ENCODE measurements around the gene DAPK2.

The DAPK2 gene

DNA sequence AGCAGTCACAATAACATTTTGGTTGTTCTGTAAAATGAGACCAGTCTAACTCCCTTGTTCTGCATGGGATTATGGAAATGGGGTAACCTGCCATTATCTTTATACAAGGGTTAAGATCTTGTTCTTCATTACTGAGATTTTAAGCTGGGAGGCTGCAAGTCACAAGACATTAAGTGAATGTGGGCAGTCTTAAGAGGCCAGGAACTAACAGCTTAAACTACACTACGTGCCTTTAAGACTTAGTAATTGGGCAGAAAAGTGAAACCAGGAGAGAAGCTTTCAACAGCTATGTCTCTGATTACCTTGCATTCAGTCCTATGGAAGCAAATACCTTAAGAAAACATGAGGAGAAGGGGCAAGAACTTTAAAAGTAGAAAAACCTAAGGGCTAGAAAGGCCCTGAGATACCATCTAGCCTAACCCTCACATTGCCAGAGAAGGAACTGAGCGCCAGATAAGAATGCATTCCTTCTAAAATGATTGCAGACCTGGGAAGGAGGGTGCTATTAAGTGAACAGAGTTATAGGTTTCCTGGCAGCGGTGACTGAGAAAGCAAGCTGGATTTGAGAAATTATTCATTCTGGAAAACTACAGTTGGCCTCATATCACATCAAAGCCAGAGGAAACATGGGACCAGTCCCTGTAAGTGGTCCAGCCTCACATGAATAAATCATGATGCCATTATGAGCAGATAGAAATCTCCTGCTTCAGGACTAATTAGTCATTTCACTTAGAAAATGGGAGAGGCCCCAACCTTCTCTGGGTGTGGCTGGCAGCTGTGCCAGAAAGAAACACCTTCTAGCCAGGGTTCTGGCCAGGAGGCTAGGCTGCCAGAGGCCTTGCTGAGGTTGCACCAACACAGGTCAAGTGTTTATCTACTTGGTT, 32.9 kb downstream of the DAPK2 start:
- Mint-ChIP-seq H3K4me1 (peaks cover 21% of the 10 kb centered on the region), H3K9me3 (no peaks in the 10 kb centered on the region), H3K4me3 (no peak overlapping the region), H3K36me3 (ENCODE audit: low read depth) (no peaks in the 10 kb centered on the region), H3K27me3 (ENCODE audit: low read depth) (no peaks in the 10 kb centered on the region), H3K27ac (peak overlapping the region in 2 of 3 experiments; percentile 16 to 43)
- TF ChIP-seq, protein P1, sequence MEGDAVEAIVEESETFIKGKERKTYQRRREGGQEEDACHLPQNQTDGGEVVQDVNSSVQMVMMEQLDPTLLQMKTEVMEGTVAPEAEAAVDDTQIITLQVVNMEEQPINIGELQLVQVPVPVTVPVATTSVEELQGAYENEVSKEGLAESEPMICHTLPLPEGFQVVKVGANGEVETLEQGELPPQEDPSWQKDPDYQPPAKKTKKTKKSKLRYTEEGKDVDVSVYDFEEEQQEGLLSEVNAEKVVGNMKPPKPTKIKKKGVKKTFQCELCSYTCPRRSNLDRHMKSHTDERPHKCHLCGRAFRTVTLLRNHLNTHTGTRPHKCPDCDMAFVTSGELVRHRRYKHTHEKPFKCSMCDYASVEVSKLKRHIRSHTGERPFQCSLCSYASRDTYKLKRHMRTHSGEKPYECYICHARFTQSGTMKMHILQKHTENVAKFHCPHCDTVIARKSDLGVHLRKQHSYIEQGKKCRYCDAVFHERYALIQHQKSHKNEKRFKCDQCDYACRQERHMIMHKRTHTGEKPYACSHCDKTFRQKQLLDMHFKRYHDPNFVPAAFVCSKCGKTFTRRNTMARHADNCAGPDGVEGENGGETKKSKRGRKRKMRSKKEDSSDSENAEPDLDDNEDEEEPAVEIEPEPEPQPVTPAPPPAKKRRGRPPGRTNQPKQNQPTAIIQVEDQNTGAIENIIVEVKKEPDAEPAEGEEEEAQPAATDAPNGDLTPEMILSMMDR (IDR thresholded peaks at IDR 0.05; ENCODE audit: unreplicated experiment in 3 of 3): no peak

DNA sequence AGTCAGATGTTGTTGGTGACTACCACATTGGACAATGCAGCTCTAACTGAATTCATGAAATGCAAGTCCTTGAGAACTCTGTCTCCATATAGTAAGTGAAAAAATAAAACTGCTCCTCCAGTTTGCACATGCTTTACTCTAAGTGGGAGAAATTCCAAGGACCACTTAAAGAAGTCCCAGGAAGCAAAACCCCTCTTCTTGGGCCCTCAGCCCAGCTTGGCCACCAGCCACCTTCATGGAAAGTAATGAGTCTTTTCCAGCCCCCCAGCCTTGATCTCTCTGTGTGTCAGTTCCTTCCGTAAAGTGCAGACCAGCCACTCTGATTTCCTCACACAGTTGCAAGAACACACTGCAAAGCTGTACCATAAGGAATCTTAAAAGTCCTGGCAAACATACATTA, 34.5 kb downstream of the DAPK2 start:
- H3K9me3 Mint-ChIP-seq: no peaks in the 10 kb centered on the region
- H3K27ac Mint-ChIP-seq: peak overlapping the region; percentile 2 to 35 (median 4)
- no peak overlapping the region for H3K4me3 Mint-ChIP-seq
- TF ChIP-seq, protein P1 (IDR thresholded peaks at IDR 0.05; ENCODE audit: unreplicated experiment in 3 of 3): no peak
- peaks cover 21% of the 10 kb centered on the region for H3K4me1 Mint-ChIP-seq
- no peaks in the 10 kb centered on the region for H3K27me3 Mint-ChIP-seq (ENCODE audit: low read depth)
- H3K36me3 Mint-ChIP-seq (ENCODE audit: low read depth): no peaks in the 10 kb centered on the region

DNA sequence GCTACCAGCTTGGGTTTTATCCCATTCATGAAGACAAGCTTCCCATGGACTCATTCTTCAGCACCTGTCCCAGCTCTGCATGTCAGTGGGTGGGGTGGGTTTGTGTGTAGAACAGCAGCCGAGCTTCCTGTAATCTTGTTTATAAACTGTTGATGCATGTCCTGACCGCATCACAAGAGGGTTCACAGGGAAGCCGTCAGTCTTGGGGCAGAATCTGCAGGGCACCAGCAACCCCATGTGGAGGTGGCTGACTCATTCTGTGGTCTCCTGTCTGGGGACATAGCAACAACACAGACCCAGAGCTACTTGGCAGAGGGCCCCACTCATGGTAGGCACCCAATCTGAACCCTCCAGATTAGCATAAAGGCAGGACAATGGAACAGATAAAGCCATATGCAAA, 35.6 kb downstream of the DAPK2 start:
- peaks cover 21% of the 10 kb centered on the region for H3K4me1 Mint-ChIP-seq
- no peak overlapping the region for H3K27ac Mint-ChIP-seq
- H3K4me3 Mint-ChIP-seq: no peak overlapping the region
- TF ChIP-seq, protein P1 (IDR thresholded peaks at IDR 0.05; ENCODE audit: unreplicated experiment in 3 of 3): no peak
- no peaks in the 10 kb centered on the region for H3K27me3 Mint-ChIP-seq (ENCODE audit: low read depth)
- no peaks in the 10 kb centered on the region for H3K9me3 Mint-ChIP-seq
- no peaks in the 10 kb centered on the region for H3K36me3 Mint-ChIP-seq (ENCODE audit: low read depth)

DNA sequence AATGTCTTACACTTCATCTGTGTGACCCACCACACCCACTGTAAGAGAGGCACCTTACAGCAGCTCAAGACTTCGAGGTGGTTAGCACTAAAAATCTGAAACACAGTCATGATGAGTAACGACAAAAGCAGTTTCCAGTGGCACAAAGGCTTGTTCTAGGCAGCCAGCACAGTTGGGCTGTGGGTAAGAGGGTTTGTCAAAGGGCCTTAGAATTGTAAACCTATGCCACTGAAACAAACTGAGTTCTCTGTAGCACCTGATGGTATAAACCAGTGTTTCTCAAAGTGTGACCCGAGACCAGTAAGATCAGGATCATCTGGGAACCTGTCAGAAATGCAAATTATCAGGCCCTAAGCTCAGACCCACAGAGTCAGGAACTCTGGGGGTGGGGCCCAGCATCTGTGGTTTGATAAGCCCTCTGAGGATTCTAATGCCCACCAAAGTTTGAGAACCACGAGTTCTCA, 36.5 kb downstream of the DAPK2 start:
- H3K27me3 Mint-ChIP-seq (ENCODE audit: low read depth): no peaks in the 10 kb centered on the region
- no peaks in the 10 kb centered on the region for H3K9me3 Mint-ChIP-seq
- no peak overlapping the region for H3K27ac Mint-ChIP-seq
- H3K4me1 Mint-ChIP-seq: peaks cover 19% of the 10 kb centered on the region
- TF ChIP-seq, protein P1 (IDR thresholded peaks at IDR 0.05; ENCODE audit: unreplicated experiment in 3 of 3): no peak
- no peak overlapping the region for H3K4me3 Mint-ChIP-seq
- no peaks in the 10 kb centered on the region for H3K36me3 Mint-ChIP-seq (ENCODE audit: low read depth)

DNA sequence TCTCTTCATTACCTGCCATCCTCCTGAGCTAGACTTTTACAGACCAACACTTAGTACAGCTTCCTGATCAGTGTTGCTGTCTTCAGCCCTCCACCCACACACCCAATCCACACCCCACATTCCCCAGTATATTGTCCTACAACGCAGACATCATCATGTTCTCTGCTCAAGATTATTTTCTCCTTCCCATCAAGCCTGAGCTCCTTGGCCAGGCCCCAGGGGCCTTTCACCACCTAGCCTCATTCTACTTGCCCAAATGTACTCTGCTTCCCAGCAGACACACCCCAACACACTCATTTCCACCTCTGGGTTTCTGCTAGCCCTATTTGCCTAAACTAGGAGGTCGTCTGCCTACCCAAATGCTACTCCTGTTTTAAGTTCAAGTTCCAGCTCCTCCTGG, 37.0 kb downstream of the DAPK2 start:
- H3K4me1 Mint-ChIP-seq: peaks cover 16% of the 10 kb centered on the region
- no peaks in the 10 kb centered on the region for H3K36me3 Mint-ChIP-seq (ENCODE audit: low read depth)
- H3K4me3 Mint-ChIP-seq: no peak overlapping the region
- H3K27ac Mint-ChIP-seq: no peak overlapping the region
- H3K9me3 Mint-ChIP-seq: no peaks in the 10 kb centered on the region
- TF ChIP-seq, protein P1 (IDR thresholded peaks at IDR 0.05; ENCODE audit: unreplicated experiment in 3 of 3): no peak
- no peaks in the 10 kb centered on the region for H3K27me3 Mint-ChIP-seq (ENCODE audit: low read depth)

DNA sequence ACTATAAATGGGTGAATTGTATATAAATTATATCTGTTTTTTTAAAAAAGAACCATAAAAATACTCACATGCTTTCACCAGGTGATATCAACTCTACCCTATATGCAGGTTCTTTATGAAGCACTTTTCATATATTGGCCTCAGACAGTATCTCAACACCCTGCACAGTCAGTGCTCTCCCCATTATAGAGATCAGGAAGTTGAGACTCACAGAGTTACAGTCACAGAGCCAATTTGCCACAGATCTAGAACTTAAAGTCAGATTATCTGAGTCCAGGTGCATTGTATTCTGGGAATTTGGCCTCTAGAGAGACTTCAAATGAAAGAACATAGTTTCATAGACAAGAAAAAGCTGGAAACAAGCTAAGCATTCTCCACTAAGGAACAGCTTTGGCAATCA, 38.1 kb downstream of the DAPK2 start:
- Mint-ChIP-seq H3K36me3 (ENCODE audit: low read depth) (no peaks in the 10 kb centered on the region), H3K4me3 (no peak overlapping the region), H3K27ac (no peak overlapping the region), H3K9me3 (no peaks in the 10 kb centered on the region), H3K4me1 (peaks cover 12% of the 10 kb centered on the region), H3K27me3 (ENCODE audit: low read depth) (no peaks in the 10 kb centered on the region)
- TF ChIP-seq, protein P1 (IDR thresholded peaks at IDR 0.05; ENCODE audit: unreplicated experiment in 3 of 3): no peak

Data from nephron (organoid).